Kidney (tissue), 14 donors: Measurements from ENCODE around the gene ITPR2. TPM values are rescaled to one million over a fixed set of nuclear protein-coding genes. Genes with fewer than 3 reads are reported as not detected.
A peak's percentile ranks its signal among the peaks of the same experiment; 100 is the strongest.

Experiments
- DNase-seq, 5 donors: peaks; one replicate each; pipeline ENCODE4 v3.0.0-alpha.2; 2013 to 2020
- FAIRE-seq: peaks from 2 replicates; lab custom pipeline; 2012; peaks lifted over from hg19 to GRCh38; lab: Jason Lieb, UNC
- H3K27ac ChIP-seq, 2 donors: one replicate each; pipeline ENCODE4 v1.7.0; 2013; ENCODE audit warnings: low read depth in 2 of 2, low read length in 2 of 2, inconsistent platforms in 1 of 2
- H3K27me3 ChIP-seq: one replicate; pipeline ENCODE4 v1.7.1; 2013; ENCODE audit warnings: low read length, inconsistent platforms; ENCODE audit not compliant: control insufficient read depth, insufficient read depth
- H3K36me3 ChIP-seq, 3 donors: one replicate each; pipeline versions ENCODE4 v1.7.0 to v1.7.1; 2013; ENCODE audit warnings: low read length in 3 of 3, control low read depth in 1 of 3, inconsistent platforms in 1 of 3; ENCODE audit not compliant: insufficient read depth in 3 of 3, control insufficient read depth in 2 of 3
- H3K4me1 ChIP-seq, 3 donors: one replicate each; pipeline versions ENCODE4 v1.7.0 to v1.7.1; 2013; ENCODE audit warnings: low read length in 3 of 3, inconsistent platforms in 1 of 3, low read depth in 1 of 3; ENCODE audit not compliant: control insufficient read depth in 2 of 3, insufficient read depth in 2 of 3
- H3K4me3 ChIP-seq, 3 donors: one replicate each; pipeline versions ENCODE4 v1.7.0 to v1.8.1; 2013; ENCODE audit warnings: low read length in 3 of 3, control low read depth in 1 of 3, inconsistent platforms in 1 of 3
- H3K9ac ChIP-seq, 3 donors: one replicate each; pipeline versions ENCODE4 v1.7.0 to v1.7.1; 2013; ENCODE audit warnings: low read length in 3 of 3, control low read depth in 1 of 3, inconsistent platforms in 1 of 3
- H3K9me3 ChIP-seq, 3 donors: one replicate each; pipeline versions ENCODE4 v1.7.0 to v1.7.1; 2013; ENCODE audit warnings: low read length in 3 of 3, control low read depth in 1 of 3, inconsistent platforms in 1 of 3; ENCODE audit not compliant: control insufficient read depth in 2 of 3, insufficient read depth in 1 of 3
- intact Hi-C: fragments of 100-400 bp; cut with DNase I; formaldehyde crosslinking; loops from one replicate; pipeline ENCODE4 v1.11.1; 2022
- polyA plus RNA-seq: library from polyadenylated mRNA; stranded (reverse); fragments of 350-450 nt; fragmentation: Illumina TruSeq; extraction: RNeasy Lipid Tissue Mini Kit (QIAGEN cat#74804); gene quantifications from one replicate; pipeline ENCODE4 v1.2.3, GENCODE V29; 2014; ENCODE audit warnings: low read depth, low replicate concordance; ENCODE audit not compliant: insufficient read depth
- total RNA-seq: library from RNA; stranded (reverse); fragmentation: NEBNext Ultra II Directional; extraction: Animal tissue kit (Norgen Biotek cat#: 25700); gene quantifications from one replicate; pipeline ENCODE4 v1.2.1, GENCODE V29; 2021
- TF ChIP-seq, protein P1 (sequence below): IDR thresholded peaks from 3 replicates; pipeline ENCODE4 v1.5.1; 2012; ENCODE audit warnings: mild to moderate bottlenecking, moderate library complexity, borderline replicate concordance; ENCODE audit not compliant: insufficient read depth; ENCODE audit errors: extremely low read depth
- donor health status: control.
- donor health status: control.
- donor health status: control.
- donor health status: control.
- donor health status: control.
- donor health status: DM: yes; HTN: yes; CAD: no.
- donor health status: Normal renal cell carcinoma (clear cell type).

Gene ITPR2
- total and polyA plus RNA-seq, 2 donors from 2014 or later, result 5.7 to 56.9 TPM

DNA sequence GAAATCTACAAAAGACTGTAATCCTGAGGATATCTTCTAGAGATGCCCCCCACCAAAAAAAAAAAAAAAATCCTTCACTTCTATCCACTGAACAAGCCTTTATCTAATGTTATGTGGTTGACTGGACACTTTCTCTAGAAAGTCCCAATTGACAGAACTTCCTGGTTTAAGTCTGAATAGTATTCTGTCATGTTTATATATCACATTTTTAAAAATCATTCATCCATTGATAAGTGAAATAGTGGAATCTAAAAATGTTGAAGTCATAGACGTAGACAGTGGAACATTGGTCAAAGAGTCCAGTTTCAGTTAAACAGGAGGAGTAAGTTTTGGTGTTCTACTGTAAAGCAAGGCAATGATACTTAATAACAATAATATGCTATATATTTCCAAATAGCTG lies 340.6 kb downstream of the ITPR2 start:
- H3K9me3 ChIP-seq, result no peaks in the 10 kb centered on the region
- H3K36me3 ChIP-seq, result peaks cover 0 to 3% (median 2%) of the 10 kb centered on the region in 3 donors
- TF ChIP-seq, protein P1, sequence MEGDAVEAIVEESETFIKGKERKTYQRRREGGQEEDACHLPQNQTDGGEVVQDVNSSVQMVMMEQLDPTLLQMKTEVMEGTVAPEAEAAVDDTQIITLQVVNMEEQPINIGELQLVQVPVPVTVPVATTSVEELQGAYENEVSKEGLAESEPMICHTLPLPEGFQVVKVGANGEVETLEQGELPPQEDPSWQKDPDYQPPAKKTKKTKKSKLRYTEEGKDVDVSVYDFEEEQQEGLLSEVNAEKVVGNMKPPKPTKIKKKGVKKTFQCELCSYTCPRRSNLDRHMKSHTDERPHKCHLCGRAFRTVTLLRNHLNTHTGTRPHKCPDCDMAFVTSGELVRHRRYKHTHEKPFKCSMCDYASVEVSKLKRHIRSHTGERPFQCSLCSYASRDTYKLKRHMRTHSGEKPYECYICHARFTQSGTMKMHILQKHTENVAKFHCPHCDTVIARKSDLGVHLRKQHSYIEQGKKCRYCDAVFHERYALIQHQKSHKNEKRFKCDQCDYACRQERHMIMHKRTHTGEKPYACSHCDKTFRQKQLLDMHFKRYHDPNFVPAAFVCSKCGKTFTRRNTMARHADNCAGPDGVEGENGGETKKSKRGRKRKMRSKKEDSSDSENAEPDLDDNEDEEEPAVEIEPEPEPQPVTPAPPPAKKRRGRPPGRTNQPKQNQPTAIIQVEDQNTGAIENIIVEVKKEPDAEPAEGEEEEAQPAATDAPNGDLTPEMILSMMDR, result no peak
- FAIRE-seq, result no peak
- intact Hi-C loops, result no loop called here
- H3K4me1 ChIP-seq, result no peaks in the 10 kb centered on the region
- no peak overlapping the region for H3K27ac ChIP-seq
- no peak overlapping the region for H3K9ac ChIP-seq
- DNase-seq, result no peak
- H3K27me3 ChIP-seq, result no peaks in the 10 kb centered on the region
- no peak overlapping the region for H3K4me3 ChIP-seq

DNA sequence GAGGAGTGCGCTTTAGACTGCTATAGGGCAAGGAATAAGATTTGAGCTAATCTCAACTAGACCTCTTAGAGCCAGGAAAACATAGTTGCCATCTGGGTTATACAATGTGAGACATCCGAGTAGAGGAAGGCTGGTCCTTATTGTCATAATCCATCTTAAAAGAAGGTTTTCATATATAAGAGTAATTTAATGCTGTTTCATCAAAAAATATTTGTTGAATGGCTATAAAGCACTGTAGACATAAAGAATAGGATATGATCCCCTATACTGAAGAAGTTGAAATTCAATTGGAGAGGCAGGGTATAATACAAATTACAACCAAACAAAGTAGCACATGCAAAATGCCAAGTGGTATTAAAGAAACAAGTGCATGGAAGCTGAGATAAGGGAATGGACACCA lies 343.1 kb downstream of the ITPR2 start:
- Histone ChIP-seq H3K36me3 (peaks cover 0 to 12% (median 5%) of the 10 kb centered on the region in 3 donors), H3K9me3 (no peaks in the 10 kb centered on the region), H3K9ac (no peak overlapping the region), H3K4me3 (no peak overlapping the region), H3K27me3 (no peaks in the 10 kb centered on the region), H3K27ac (no peak overlapping the region), H3K4me1 (no peaks in the 10 kb centered on the region)
- TF ChIP-seq, protein P1, result no peak
- intact Hi-C loops, result no loop called here
- DNase-seq (no peak), FAIRE-seq (no peak)

DNA sequence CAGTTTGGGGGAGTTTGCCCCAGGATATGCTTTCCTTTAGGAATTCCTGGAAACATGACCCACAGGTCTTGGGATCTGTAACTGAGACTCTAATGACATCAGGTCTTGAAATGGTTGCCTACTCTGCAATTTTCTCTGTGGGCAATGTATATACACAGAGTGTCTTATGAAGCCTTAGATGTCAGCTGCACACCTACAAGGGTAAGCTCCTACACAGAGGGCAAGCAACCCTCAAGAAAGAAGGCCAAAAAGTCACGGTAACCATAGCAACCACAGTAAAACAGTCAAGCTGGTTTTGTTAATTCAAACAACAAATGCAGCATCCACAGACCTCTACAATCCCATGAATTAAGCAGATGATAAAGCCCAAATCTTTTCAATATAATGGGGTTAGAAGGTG lies 344.6 kb downstream of the ITPR2 start:
- H3K27me3 ChIP-seq, result no peaks in the 10 kb centered on the region
- H3K9me3 ChIP-seq, result no peaks in the 10 kb centered on the region
- peak in 2 of 5 donors; percentile 19 to 24 for DNase-seq
- intact Hi-C loops, result no loop called here
- H3K36me3 ChIP-seq, result peaks cover 0 to 12% (median 5%) of the 10 kb centered on the region in 3 donors
- no peaks in the 10 kb centered on the region for H3K4me1 ChIP-seq
- no peak overlapping the region for H3K9ac ChIP-seq
- H3K27ac ChIP-seq, result no peak overlapping the region
- TF ChIP-seq, protein P1, result no peak
- no peak overlapping the region for H3K4me3 ChIP-seq
- no peak for FAIRE-seq

DNA sequence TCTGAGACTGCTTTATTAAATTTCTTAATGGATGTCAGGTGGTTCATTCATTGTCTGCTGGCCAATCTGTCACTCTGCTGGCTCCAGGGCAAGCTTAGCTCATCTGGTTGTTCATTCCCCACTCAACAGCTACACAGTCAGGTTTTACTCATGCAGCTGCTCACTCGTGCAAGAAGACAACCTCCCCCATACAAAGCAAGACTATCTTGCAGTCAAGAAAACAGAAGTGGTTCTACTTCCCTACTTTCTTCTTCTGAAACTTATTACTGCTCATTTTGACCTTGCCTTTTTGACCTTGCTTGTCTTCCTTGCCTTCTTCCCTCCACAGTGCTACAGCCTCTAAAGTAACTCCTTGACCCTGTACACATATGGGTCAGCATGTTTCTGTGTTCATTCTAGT lies 359.7 kb downstream of the ITPR2 start:
- no peak for FAIRE-seq
- TF ChIP-seq, protein P1, result no peak

More for the DNA sequence above, 359.7 kb downstream of the ITPR2 start:
- no peak overlapping the region for H3K27ac ChIP-seq
- H3K27me3 ChIP-seq, result no peaks in the 10 kb centered on the region
- intact Hi-C loops, result no loop called here
- H3K9ac ChIP-seq, result no peak overlapping the region
- DNase-seq, result peak in 4 of 5 donors; percentile 22 to 64 (median 40)
- H3K9me3 ChIP-seq, result no peaks in the 10 kb centered on the region
- no peaks in the 10 kb centered on the region for H3K4me1 ChIP-seq
- H3K36me3 ChIP-seq, result peaks cover 0 to 13% (median 7%) of the 10 kb centered on the region in 3 donors
- H3K4me3 ChIP-seq, result no peak overlapping the region
